ENCODE measurements around the gene ZER1. TPM values are rescaled to one million over a fixed set of nuclear protein-coding genes. Genes with fewer than 3 reads are reported as not detected.

Gene ZER1
- total RNA-seq, 1 donor from 2014 or later, result 24.2 TPM

DNA sequence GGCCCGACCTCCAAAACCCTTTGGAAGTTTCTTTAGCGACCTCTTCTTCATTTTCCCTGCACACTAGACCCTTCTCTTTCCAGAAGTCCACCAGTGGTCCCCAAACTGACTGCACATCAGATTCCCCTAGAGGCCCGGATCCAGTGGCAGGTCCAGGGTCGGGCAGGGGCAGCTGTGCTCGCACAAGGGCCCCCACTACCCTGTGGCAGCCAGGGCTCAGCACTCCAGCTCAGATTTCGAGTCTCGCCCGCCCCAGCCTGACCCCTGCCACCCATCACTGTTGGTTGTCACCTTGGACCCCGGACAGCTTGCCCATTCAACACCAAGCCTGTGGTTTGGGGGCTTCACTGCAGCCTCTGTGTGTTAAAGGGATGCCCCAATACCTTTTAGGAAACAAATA, 40.0 kb downstream of the ZER1 start:
- no peak overlapping the region for H3K4me3 ChIP-seq (ENCODE audit: low read depth, low read length)
- no peak for TF ChIP-seq CTCF (IDR thresholded peaks at IDR 0.05; ENCODE audit: insufficient read depth, low read length, poor library complexity, severe bottlenecking)
- DNase-seq (ENCODE audit: low read depth), result no peak
- H3K27me3 ChIP-seq (ENCODE audit: control insufficient read depth, insufficient read depth, low read length), result no peaks in the 10 kb centered on the region
- H3K36me3 ChIP-seq (ENCODE audit: control insufficient read depth, insufficient read depth, low read length), result no peaks in the 10 kb centered on the region

DNA sequence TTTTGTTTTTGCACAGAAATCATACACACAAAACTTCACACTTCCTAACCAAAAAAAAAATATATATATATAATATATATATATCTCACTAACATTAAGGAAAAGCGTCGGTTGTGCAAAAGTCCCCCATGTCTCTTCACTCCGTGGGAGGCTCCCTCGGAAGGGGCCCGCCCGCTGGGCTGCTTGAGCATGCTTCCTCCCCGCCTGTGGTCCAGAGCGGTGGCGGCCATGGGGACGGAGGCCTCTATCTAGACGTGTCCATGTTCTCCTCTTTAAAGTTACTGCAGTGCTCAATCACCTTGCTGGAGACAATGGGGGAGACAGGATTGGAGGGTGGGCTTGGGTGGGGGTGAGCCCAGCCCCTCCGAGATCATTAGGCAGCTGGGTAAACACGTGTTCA, 40.6 kb downstream of the ZER1 start:
- no peak for TF ChIP-seq CTCF (IDR thresholded peaks at IDR 0.05; ENCODE audit: insufficient read depth, low read length, poor library complexity, severe bottlenecking)
- DNase-seq (ENCODE audit: low read depth), result no peak
- H3K27me3 ChIP-seq (ENCODE audit: control insufficient read depth, insufficient read depth, low read length), result no peaks in the 10 kb centered on the region
- H3K4me3 ChIP-seq (ENCODE audit: low read depth, low read length), result no peak overlapping the region
- H3K36me3 ChIP-seq (ENCODE audit: control insufficient read depth, insufficient read depth, low read length), result no peaks in the 10 kb centered on the region

GRCh38 chr9:128729766-128730517, 41.8 kb downstream of the ZER1 start:
- no peaks in the 10 kb centered on the region for H3K27me3 ChIP-seq (ENCODE audit: control insufficient read depth, insufficient read depth, low read length)
- TF ChIP-seq CTCF (IDR thresholded peaks at IDR 0.05; ENCODE audit: insufficient read depth, low read length, poor library complexity, severe bottlenecking), result no peak
- DNase-seq (ENCODE audit: low read depth), result no peak

GRCh38 chr9:128729302-128729701, 42.4 kb downstream of the ZER1 start:
- no peak for TF ChIP-seq CTCF (IDR thresholded peaks at IDR 0.05; ENCODE audit: insufficient read depth, low read length, poor library complexity, severe bottlenecking)
- no peak overlapping the region for H3K4me3 ChIP-seq (ENCODE audit: low read depth, low read length)
- H3K27me3 ChIP-seq (ENCODE audit: control insufficient read depth, insufficient read depth, low read length), result no peaks in the 10 kb centered on the region
- DNase-seq (ENCODE audit: low read depth), result no peak
- H3K36me3 ChIP-seq (ENCODE audit: control insufficient read depth, insufficient read depth, low read length), result no peaks in the 10 kb centered on the region

More at GRCh38 chr9:128729766-128730517, 41.8 kb downstream of the ZER1 start:
- H3K36me3 ChIP-seq (ENCODE audit: control insufficient read depth, insufficient read depth, low read length), result no peaks in the 10 kb centered on the region
- H3K4me3 ChIP-seq (ENCODE audit: low read depth, low read length), result no peak overlapping the region

DNA sequence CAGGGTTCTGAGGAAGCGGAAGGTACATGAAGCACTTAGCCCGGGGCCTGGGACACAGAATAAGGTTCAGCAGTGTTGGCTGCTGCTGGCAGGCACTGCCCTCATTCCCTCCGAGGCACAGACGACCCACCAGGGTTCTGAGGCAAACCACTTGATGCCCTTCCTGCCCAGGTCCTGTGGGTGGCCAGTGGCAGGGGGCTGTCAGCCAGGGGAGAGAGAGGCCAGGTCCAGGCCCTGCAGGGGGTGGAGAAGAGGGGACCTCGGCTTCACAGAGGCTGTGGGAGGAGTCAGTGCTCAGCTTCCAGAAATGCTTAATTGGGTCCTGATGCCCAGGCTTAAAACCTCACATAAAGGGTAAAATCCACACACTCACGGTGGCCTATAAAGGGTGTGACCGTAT, 43.4 kb downstream of the ZER1 start:
- Histone ChIP-seq H3K27me3 (ENCODE audit: control insufficient read depth, insufficient read depth, low read length) (no peaks in the 10 kb centered on the region), H3K4me3 (ENCODE audit: low read depth, low read length) (no peak overlapping the region), H3K36me3 (ENCODE audit: control insufficient read depth, insufficient read depth, low read length) (no peaks in the 10 kb centered on the region)
- no peak for DNase-seq (ENCODE audit: low read depth)
- no peak for TF ChIP-seq CTCF (IDR thresholded peaks at IDR 0.05; ENCODE audit: insufficient read depth, low read length, poor library complexity, severe bottlenecking)
